HepG2 (cell line): ENCODE data around the gene WLS. TPM values are rescaled to one million over a fixed set of nuclear protein-coding genes. Genes with fewer than 3 reads are reported as not detected.

ENCODE experiments used
- ATAC-seq: fragments of 200-7000 bp; cut with Tn5 transposase; 3 replicates; pipeline ENCODE4 v1.9.1; 2020; ENCODE audit warnings: mild to moderate bottlenecking, moderate library complexity
- BruUV-seq: library from RNA; stranded (reverse); fragments of 400-500 nt; replicated peaks from 2 replicates; lab custom pipeline; 2021; lab: Mats Ljungman, UMichigan
- CTCF ChIA-PET: fragments of 300-600 bp; formaldehyde crosslinking; extraction: SDS; loops from one replicate; lab custom pipeline; 2021; ENCODE audit warnings: low total read pairs, inconsistent platforms, low intra/inter-chr PET ratio; lab: Yijun Ruan, JAX
- POLR2A ChIA-PET: fragments of 350-600 bp; sonication (Branson Sonifier 250); formaldehyde crosslinking; loops from one replicate; lab custom pipeline; 2020; ENCODE audit warnings: antibody characterized with exemption, inconsistent platforms; lab: Yijun Ruan, JAX
- DNase-seq: peaks from one replicate; pipeline ENCODE4 v3.0.0-alpha.2; 2015; ENCODE audit warnings: low spot score
- FAIRE-seq: peaks from 3 replicates; lab custom pipeline; 2011; peaks lifted over from hg19 to GRCh38; lab: Jason Lieb, UNC
- H2AFZ ChIP-seq: one replicate; pipeline ENCODE4 v1.6.1; 2011; ENCODE audit warnings: low read length, inconsistent platforms
- H3K27ac ChIP-seq: fragments of 300-600 bp; 3 replicates; pipeline ENCODE4 v1.8.0; 2011; ENCODE audit warnings: mixed run types, mild to moderate bottlenecking, mixed read lengths, low read length, inconsistent platforms; ENCODE audit not compliant: insufficient read depth; ENCODE audit errors: extremely low read length
- H3K27me3 ChIP-seq, 2 experiments: fragments of 200-600 bp in 1 of 2; 2 replicates in 1 of 2; 3 replicates in 1 of 2; pipeline versions ENCODE4 v1.6.0 to v1.8.0; 2011; ENCODE audit warnings: low read length in 2 of 2, mild to moderate bottlenecking in 2 of 2, moderate library complexity in 2 of 2, inconsistent platforms in 1 of 2; ENCODE audit not compliant: insufficient read depth in 2 of 2, control insufficient read depth in 1 of 2
- H3K36me3 ChIP-seq, 2 experiments: fragments of 200-600 bp in 1 of 2; replicated peaks in 1 of 2; 2 replicates in 1 of 2; 3 replicates in 1 of 2; pipeline versions ENCODE4 v1.5.1 to v1.8.0; 2011; ENCODE audit warnings: low read length in 2 of 2, inconsistent platforms in 1 of 2; ENCODE audit not compliant: insufficient read depth in 2 of 2, control insufficient read depth in 1 of 2
- H3K4me1 ChIP-seq: 2 replicates; pipeline ENCODE4 v1.5.1; 2012; ENCODE audit warnings: low read length, inconsistent platforms; ENCODE audit not compliant: insufficient read depth
- H3K4me2 ChIP-seq: 2 replicates; pipeline ENCODE4 v1.6.0; 2011; ENCODE audit warnings: low read depth, low read length, inconsistent platforms
- H3K4me3 ChIP-seq, 3 experiments: fragments of 200-600 bp in 1 of 3; sonication (generic), shearing (Covaris generic) in 1 of 3; replicated peaks in 1 of 3; 2 replicates each; pipeline ENCODE4 v1.5.1; 2011 to 2016; ENCODE audit warnings: low read length in 3 of 3, inconsistent platforms in 2 of 3, low read depth in 2 of 3, mild to moderate bottlenecking in 2 of 3, control low read depth in 1 of 3, mixed read lengths in 1 of 3; ENCODE audit not compliant: insufficient read depth in 1 of 3
- H3K79me2 ChIP-seq: one replicate; pipeline ENCODE4 v1.6.1; 2011; ENCODE audit warnings: low read length, inconsistent platforms; ENCODE audit not compliant: insufficient read depth
- H3K9ac ChIP-seq: 2 replicates; pipeline ENCODE4 v1.6.0; 2011; ENCODE audit warnings: mild to moderate bottlenecking, low read depth, low read length, inconsistent platforms; ENCODE audit not compliant: insufficient read depth
- H3K9me3 ChIP-seq: 2 replicates; pipeline ENCODE4 v1.5.1; 2012; ENCODE audit warnings: mild to moderate bottlenecking, low read length
- H4K20me1 ChIP-seq: 2 replicates; pipeline ENCODE4 v1.6.0; 2011; ENCODE audit warnings: inconsistent platforms, mild to moderate bottlenecking, low read length, moderate library complexity; ENCODE audit not compliant: insufficient read depth
- ATRX ChIP-seq: sonication (generic); formaldehyde crosslinking; IDR thresholded peaks from 2 replicates; pipeline ENCODE4 v1.4.0; 2020; ENCODE audit warnings: missing genetic modification reagents, borderline replicate concordance
- CEBPB ChIP-seq: IDR thresholded peaks from 2 replicates; pipeline ENCODE4 v1.6.1; 2011; ENCODE audit warnings: low read depth, low read length, improper control_type of control experiment, borderline replicate concordance
- EZH2 ChIP-seq: conservative IDR thresholded peaks from 2 replicates; pipeline ENCODE4 v1.6.1; 2012; ENCODE audit warnings: mild to moderate bottlenecking, low read depth, low read length, moderate library complexity
- FOXM1 ChIP-seq: sonication (generic); formaldehyde crosslinking; IDR thresholded peaks from 2 replicates; pipeline ENCODE4 v1.5.0; 2020; ENCODE audit warnings: missing genetic modification reagents
- ISL2 ChIP-seq: sonication (generic); formaldehyde crosslinking; IDR thresholded peaks from 2 replicates; pipeline ENCODE4 v1.5.0; 2020; ENCODE audit warnings: missing genetic modification reagents
- KLF16 ChIP-seq, 2 experiments: sonication (generic) in 1 of 2; formaldehyde crosslinking in 1 of 2; IDR thresholded peaks; 2 replicates each; pipeline versions ENCODE4 v1.6.1 to v1.8.0; 2016 to 2023; ENCODE audit warnings: missing genetic modification reagents in 2 of 2, missing compliant biosample characterization in 1 of 2
- MXD4 ChIP-seq: IDR thresholded peaks from 2 replicates; pipeline ENCODE4 v1.6.1; 2016; ENCODE audit warnings: mild to moderate bottlenecking, missing biosample characterization, missing genetic modification reagents
- RBAK ChIP-seq: sonication (generic); formaldehyde crosslinking; IDR thresholded peaks from 2 replicates; pipeline ENCODE4 v1.5.1; 2020; ENCODE audit warnings: mild to moderate bottlenecking, missing genetic modification reagents
- SRY ChIP-seq: sonication (generic); formaldehyde crosslinking; IDR thresholded peaks from 2 replicates; pipeline ENCODE4 v1.8.0; 2022; ENCODE audit warnings: mild to moderate bottlenecking, missing genetic modification reagents
- SSRP1 ChIP-seq: IDR thresholded peaks from 2 replicates; pipeline ENCODE4 v1.6.1; 2016; ENCODE audit warnings: control low read depth
- TBX3 ChIP-seq: fragments of 450-650 bp; IDR thresholded peaks from 2 replicates; pipeline ENCODE4 v1.6.1; 2017; ENCODE audit warnings: antibody characterized with exemption, mild to moderate bottlenecking, inconsistent platforms, borderline replicate concordance
- THYN1 ChIP-seq: sonication (generic); formaldehyde crosslinking; IDR thresholded peaks from 2 replicates; pipeline ENCODE4 v1.8.1; 2023; ENCODE audit warnings: low read depth, mild to moderate bottlenecking, moderate library complexity, missing genetic modification reagents, borderline replicate concordance
- YY1 ChIP-seq: IDR thresholded peaks from 2 replicates; pipeline ENCODE4 v1.6.1; 2011; ENCODE audit warnings: low read length, low read depth, moderate library complexity, mild to moderate bottlenecking; ENCODE audit not compliant: insufficient read depth, insufficient replicate concordance
- ZNF33B ChIP-seq: sonication (generic); formaldehyde crosslinking; IDR thresholded peaks from 2 replicates; pipeline ENCODE4 v1.5.1; 2020; ENCODE audit warnings: mild to moderate bottlenecking, missing genetic modification reagents
- ZNF468 ChIP-seq: sonication (generic); formaldehyde crosslinking; IDR thresholded peaks from 2 replicates; pipeline ENCODE4 v1.8.0; 2022; ENCODE audit warnings: mild to moderate bottlenecking, moderate library complexity, missing genetic modification reagents
- ZNF607 ChIP-seq: sonication (generic); formaldehyde crosslinking; IDR thresholded peaks from 2 replicates; pipeline ENCODE4 v1.5.1; 2020; ENCODE audit warnings: missing genetic modification reagents, mild to moderate bottlenecking, borderline replicate concordance
- ZNF646 ChIP-seq: sonication (generic); formaldehyde crosslinking; IDR thresholded peaks from 2 replicates; pipeline ENCODE4 v1.9.0; 2021; ENCODE audit warnings: mild to moderate bottlenecking, missing genetic modification reagents
- WGBS: methylation state at CpG from one replicate; pipeline ENCODE4 v1.1.6; 2017; ENCODE audit warnings: low lambda C conversion rate; 5-methylcytosine and 5-hydroxymethylcytosine counted together
- in situ Hi-C: cut with HindIII; loops from 2 replicates; pipeline ENCODE4 v1.10.0; 2017; ENCODE audit warnings: low pct_unique_long_range_greater_than_20kb; ENCODE audit not compliant: extremely low pct_ligation_motif_present
- intact Hi-C: fragments of 100-400 bp; cut with micrococcal nuclease; formaldehyde crosslinking; loops from one replicate; pipeline ENCODE4 v1.10.0; 2022; ENCODE audit not compliant: unreplicated experiment
- polyA plus RNA-seq, 8 experiments: library from polyadenylated mRNA; depleted of rRNA in 3 of 8; stranded (reverse) in 7 of 8; unstranded in 1 of 8; fragments of >200 nt; fragmentation: Illumina TruSeq in 4 of 8; extraction: Trizol in 4 of 8; gene quantifications; 2 replicates each; pipeline versions ENCODE4 v1.2.1 to v1.2.3, GENCODE V29; 2011 to 2016; ENCODE audit warnings: low read depth in 4 of 8, missing spikeins in 1 of 8, mixed read lengths in 1 of 8; ENCODE audit not compliant: insufficient read depth in 1 of 8
- total RNA-seq, 5 experiments: library from RNA; depleted of rRNA; stranded (reverse); fragments of >200 nt; fragmentation: Illumina TruSeq; extraction: Trizol; gene quantifications; 2 replicates each; pipeline ENCODE4 v1.2.3, GENCODE V29; 2016; ENCODE audit warnings: low read depth in 1 of 5

WLS gene
- total and polyA plus RNA-seq, 2 of the 13 experiments (the other 11 are each of a cell fraction or from before 2014, with no cell fraction given) = not detected

DNA sequence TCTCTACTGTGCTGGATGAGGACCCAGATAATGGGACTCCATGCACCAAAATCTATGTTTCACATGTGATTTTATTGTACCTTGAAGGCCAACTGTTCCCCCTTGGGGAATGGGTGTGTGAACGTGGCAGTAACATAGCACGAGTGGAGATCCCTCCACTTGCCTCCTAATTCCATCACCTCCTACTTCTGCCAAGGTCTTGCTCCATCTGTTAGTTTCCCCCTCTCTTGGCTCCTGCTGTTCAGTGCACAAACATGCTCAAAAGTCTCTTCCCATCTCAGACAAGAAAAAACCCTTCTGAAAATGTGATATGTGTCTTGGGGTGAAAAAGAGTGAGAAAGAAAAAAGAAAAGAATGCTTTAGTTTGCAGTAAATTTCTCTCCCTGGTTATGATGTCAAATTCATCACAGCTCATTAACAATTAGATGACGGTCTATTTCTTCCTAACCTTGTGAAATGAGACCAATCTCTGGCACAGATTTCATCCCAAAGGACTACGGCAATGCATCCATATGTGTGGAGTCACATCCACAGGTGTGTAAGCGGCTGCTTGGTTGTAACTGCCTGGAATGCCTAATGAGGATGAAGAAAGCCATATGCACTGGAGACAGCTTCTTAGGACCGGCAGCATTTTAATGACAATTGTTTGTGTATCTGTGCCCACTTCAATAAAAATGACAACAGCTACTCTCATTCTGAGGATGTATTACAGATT lies 102.6 kb downstream of the WLS start:
- POLR2A ChIA-PET = no interaction called here
- H3K36me3 ChIP-seq = no peaks in the 10 kb centered on the region
- in situ Hi-C loops = no loop called here

GRCh38 chr1:68128820-68129219 lies 103.5 kb downstream of the WLS start:
- no peak for FAIRE-seq
- no peak overlapping the region for H3K4me3 ChIP-seq
- no peaks in the 10 kb centered on the region for H4K20me1 ChIP-seq
- BruUV-seq = no TSS peak
- no peak overlapping the region for H3K9ac ChIP-seq
- intact Hi-C loops = no loop called here
- WGBS = 23% methylated on average over 9 of the region's 10 CpGs
- H3K27ac ChIP-seq = no peak overlapping the region
- DNase-seq = no peak
- H3K4me1 ChIP-seq = no peaks in the 10 kb centered on the region
- ChIA-PET CTCF (no interaction called here), POLR2A (no interaction called here)
- H3K4me2 ChIP-seq = no peak overlapping the region
- H3K9me3 ChIP-seq = no peaks in the 10 kb centered on the region
- H3K36me3 ChIP-seq = no peaks in the 10 kb centered on the region
- 0 out of 5 replicates have a peak, but pooled peaks cover 0 to 3% of the 10 kb centered on the region in 2 experiments for H3K27me3 ChIP-seq
- in situ Hi-C loops = no loop called here
- H3K79me2 ChIP-seq = no peaks in the 10 kb centered on the region
- no peak overlapping the region for H2AFZ ChIP-seq
- ATAC-seq = no peak
- no peak for TF ChIP-seq CEBPB
- no peak for TF ChIP-seq SRY (CRISPR knock-in tag)
- no peak for TF ChIP-seq ZNF646
- no peak for TF ChIP-seq TBX3
- TF ChIP-seq MXD4 = no peak
- no peak for TF ChIP-seq ATRX (CRISPR knock-in tag)
- no peak for TF ChIP-seq FOXM1
- no peak for TF ChIP-seq THYN1 (CRISPR knock-in tag)

More for the DNA sequence above, 102.6 kb downstream of the WLS start:
- intact Hi-C loops = no loop called here
- WGBS = 25% methylated on average over 6 of the region's 6 CpGs
- TF ChIP-seq ZNF607 (CRISPR knock-in tag) (no peak), ZNF33B (CRISPR knock-in tag) (no peak), SSRP1 (no peak), ZNF468 (CRISPR knock-in tag) (no peak), THYN1 (CRISPR knock-in tag) (no peak), ISL2 (no peak), EZH2 (no peak), YY1 (no peak), RBAK (CRISPR knock-in tag) (no peak), KLF16 (CRISPR knock-in tag; IDR thresholded peaks at IDR 0.05) (no peak)
- no peak overlapping the region for H2AFZ ChIP-seq
- BruUV-seq = no TSS peak
- DNase-seq = no peak
- H4K20me1 ChIP-seq = no peaks in the 10 kb centered on the region
- H3K4me1 ChIP-seq = no peaks in the 10 kb centered on the region
- no peaks in the 10 kb centered on the region for H3K79me2 ChIP-seq
- H3K9me3 ChIP-seq = no peaks in the 10 kb centered on the region
- FAIRE-seq = no peak
- no peak overlapping the region for H3K9ac ChIP-seq
- H3K4me2 ChIP-seq = no peak overlapping the region
- CTCF ChIA-PET = no interaction called here
- H3K27ac ChIP-seq = no peak overlapping the region
- H3K4me3 ChIP-seq = no peak overlapping the region
- no peak for ATAC-seq
- H3K27me3 ChIP-seq = 0 out of 5 replicates have a peak, but pooled peaks cover 0 to under 1% of the 10 kb centered on the region in 2 experiments
